Keratinocyte (primary cell): ENCODE results near the gene PKD2. TPM values are rescaled to one million over a fixed set of nuclear protein-coding genes. Genes with fewer than 3 reads are reported as not detected.
A peak's percentile ranks its signal among the peaks of the same experiment; 100 is the strongest.

Experiments used
- DNase-seq: peaks from one replicate; pipeline ENCODE4 v3.0.0-alpha.2; 2011; ENCODE audit warnings: low read depth, missing footprints, low spot score
- FAIRE-seq: peaks from 2 replicates; lab custom pipeline; 2011; peaks lifted over from hg19 to GRCh38; lab: Jason Lieb, UNC
- H2AFZ ChIP-seq: 2 replicates; pipeline ENCODE4 v1.6.0; 2012; ENCODE audit warnings: low read length, control low read depth, inconsistent platforms; ENCODE audit not compliant: control insufficient read depth
- H3K27ac ChIP-seq: 2 replicates; pipeline ENCODE4 v1.5.1; 2011; ENCODE audit warnings: low read length; ENCODE audit not compliant: control insufficient read depth, insufficient read depth
- H3K27me3 ChIP-seq: 3 replicates; pipeline ENCODE4 v1.6.0; 2011; ENCODE audit warnings: low read length; ENCODE audit not compliant: control insufficient read depth, insufficient read depth; ENCODE audit errors: extremely low read depth
- H3K36me3 ChIP-seq, 2 experiments: 2 replicates in 1 of 2; 3 replicates in 1 of 2; pipeline ENCODE4 v1.5.1; 2011; ENCODE audit warnings: low read length in 2 of 2, mild to moderate bottlenecking in 1 of 2; ENCODE audit not compliant: control insufficient read depth in 2 of 2, insufficient read depth in 2 of 2; ENCODE audit errors: extremely low read depth in 1 of 2
- H3K4me1 ChIP-seq: 3 replicates; pipeline ENCODE4 v1.5.1; 2011; ENCODE audit warnings: low read length; ENCODE audit not compliant: control insufficient read depth, insufficient read depth; ENCODE audit errors: extremely low read depth
- H3K4me2 ChIP-seq: 3 replicates; pipeline ENCODE4 v1.6.0; 2011; ENCODE audit warnings: low read depth, low read length; ENCODE audit not compliant: control insufficient read depth, insufficient read depth; ENCODE audit errors: extremely low read depth
- H3K4me3 ChIP-seq, 3 experiments: fragments of 200-600 bp in 1 of 3; sonication (generic) in 1 of 3; 2 replicates in 2 of 3; 3 replicates in 1 of 3; pipeline ENCODE4 v1.5.1; 2011 to 2016; ENCODE audit warnings: low read length in 3 of 3, mild to moderate bottlenecking in 3 of 3, control low read depth in 2 of 3, inconsistent platforms in 1 of 3, low read depth in 1 of 3, mixed read lengths in 1 of 3, mixed run types in 1 of 3, moderate library complexity in 1 of 3; ENCODE audit not compliant: control insufficient read depth in 2 of 3, insufficient read depth in 2 of 3; ENCODE audit errors: extremely low read depth in 1 of 3
- H3K79me2 ChIP-seq: 2 replicates; pipeline ENCODE4 v1.6.0; 2012; ENCODE audit warnings: low read length; ENCODE audit not compliant: control insufficient read depth, insufficient read depth
- H3K9ac ChIP-seq: 3 replicates; pipeline ENCODE4 v1.6.0; 2011; ENCODE audit warnings: low read length; ENCODE audit not compliant: control insufficient read depth, insufficient read depth; ENCODE audit errors: extremely low read depth
- H3K9me1 ChIP-seq: 3 replicates; pipeline ENCODE4 v1.6.0; 2011; ENCODE audit warnings: low read length; ENCODE audit not compliant: control insufficient read depth, insufficient read depth; ENCODE audit errors: extremely low read depth
- H3K9me3 ChIP-seq: 2 replicates; pipeline ENCODE4 v1.5.1; 2012; ENCODE audit warnings: low read depth, low read length; ENCODE audit not compliant: control insufficient read depth
- H4K20me1 ChIP-seq: 3 replicates; pipeline ENCODE4 v1.6.0; 2011; ENCODE audit warnings: low read length; ENCODE audit not compliant: control insufficient read depth, insufficient read depth; ENCODE audit errors: extremely low read depth
- CTCF ChIP-seq, 3 experiments: IDR thresholded peaks in 1 of 3; conservative IDR thresholded peaks in 1 of 3; optimal IDR thresholded peaks in 1 of 3; 2 replicates in 2 of 3; 3 replicates in 1 of 3; pipeline versions ENCODE3 to v1.5.1; 2011; ENCODE audit warnings: low read length in 3 of 3, mild to moderate bottlenecking in 3 of 3, moderate library complexity in 2 of 3, control low read depth in 1 of 3, inconsistent platforms in 1 of 3; ENCODE audit not compliant: insufficient read depth in 2 of 3; ENCODE audit errors: extremely low read depth in 1 of 3
- EZH2 ChIP-seq: IDR thresholded peaks from one replicate; pipeline ENCODE4 v1.6.1; 2012; ENCODE audit warnings: inconsistent platforms, mild to moderate bottlenecking, low read length, moderate library complexity
- dilution Hi-C: fragments of 300-500 bp; cut with MboI; formaldehyde crosslinking; loops from one replicate; pipeline ENCODE4 v1.7.0; 2020; ENCODE audit warnings: low sequenced_read_pairs; ENCODE audit not compliant: extremely low pct_ligation_motif_present
- polyA plus RNA-seq, 5 experiments: library from polyadenylated mRNA; depleted of rRNA in 3 of 5; stranded (reverse) in 3 of 5; stranded (forward) in 1 of 5; unstranded in 1 of 5; fragments of >200 nt; gene quantifications; 1 replicate in 1 of 5; 2 replicates in 3 of 5; 3 replicates in 1 of 5; pipeline versions ENCODE4 v1.2.1 to v1.2.3, GENCODE V29; 2011 to 2012; ENCODE audit warnings: missing spikeins in 2 of 5, low read depth in 1 of 5, low replicate concordance in 1 of 5

Gene PKD2
- polyA plus RNA-seq, 1 donor (not counting 4 experiments of a cell fraction or from before 2014, with no cell fraction given), result 21.5 TPM

DNA sequence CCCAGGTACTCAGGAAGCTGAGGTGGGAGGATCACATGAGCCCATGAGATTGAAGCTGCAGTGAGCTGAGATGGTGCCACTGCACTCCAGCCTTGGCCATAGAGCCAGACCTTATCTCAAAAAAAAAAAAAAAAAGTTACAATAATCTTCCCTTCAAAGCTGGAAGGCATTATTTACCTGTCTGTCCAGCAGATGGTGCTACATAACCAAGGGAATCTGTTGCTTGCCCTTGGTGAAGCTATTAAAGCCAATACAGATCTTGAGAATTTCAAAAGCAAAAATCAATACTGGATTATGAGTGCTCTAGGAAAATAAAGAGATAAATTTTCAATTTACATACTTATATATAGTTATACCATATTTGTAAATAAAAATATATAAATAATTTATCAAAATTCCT is 25.9 kb downstream of the PKD2 start:
- peak; percentile 23 for FAIRE-seq
- DNase-seq, result no peak
- H3K36me3 ChIP-seq, result peaks cover 6 to 7% of the 10 kb centered on the region in 2 experiments

DNA sequence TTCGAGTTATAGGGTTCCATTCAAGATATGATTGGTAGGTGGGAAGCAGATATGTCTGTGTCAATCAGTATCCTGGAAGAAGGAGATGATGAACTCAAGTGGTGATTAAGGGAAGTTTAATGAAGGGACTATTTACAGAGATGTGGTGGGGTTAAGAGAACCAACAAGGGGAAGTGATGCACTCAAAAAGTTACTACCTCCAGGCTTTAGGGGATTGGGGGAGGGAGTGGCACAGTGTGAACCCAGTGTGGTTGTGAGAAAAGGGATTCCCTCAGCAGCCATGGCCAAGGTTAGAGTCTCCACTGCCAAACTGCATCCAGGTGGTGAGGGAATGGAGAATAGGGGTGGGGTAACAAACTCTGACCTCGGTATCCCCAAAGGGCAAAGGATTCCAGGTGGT is 27.9 kb downstream of the PKD2 start:
- TF ChIP-seq CTCF (optimal IDR thresholded peaks at IDR 0.05 in 1 of 3, IDR thresholded peaks at IDR 0.05 in 1 of 3, conservative IDR thresholded peaks at IDR 0.05 in 1 of 3; ENCODE audit: extremely low read depth in 1 of 3, insufficient read depth in 2 of 3, low read length in 3 of 3), result no peak
- no peak for TF ChIP-seq EZH2

More for the DNA sequence above, 25.9 kb downstream of the PKD2 start:
- Histone ChIP-seq H3K27me3 (no peaks in the 10 kb centered on the region), H4K20me1 (no peaks in the 10 kb centered on the region), H3K4me3 (no peak overlapping the region), H3K79me2 (no peaks in the 10 kb centered on the region), H3K9me1 (no peaks in the 10 kb centered on the region), H3K4me2 (no peak overlapping the region), H2AFZ (no peak overlapping the region), H3K9me3 (no peaks in the 10 kb centered on the region), H3K27ac (no peak overlapping the region), H3K9ac (no peak overlapping the region), H3K4me1 (peaks cover 3% of the 10 kb centered on the region)
- TF ChIP-seq CTCF (optimal IDR thresholded peaks at IDR 0.05 in 1 of 3, IDR thresholded peaks at IDR 0.05 in 1 of 3, conservative IDR thresholded peaks at IDR 0.05 in 1 of 3; ENCODE audit: extremely low read depth in 1 of 3, insufficient read depth in 2 of 3, low read length in 3 of 3), result peak in 2 of 3 experiments; percentile 58 to 66
- TF ChIP-seq EZH2, result no peak
- dilution Hi-C loops, result no loop called here

More for the DNA sequence above, 27.9 kb downstream of the PKD2 start:
- FAIRE-seq, result no peak
- no peak overlapping the region for H3K4me3 ChIP-seq
- peaks cover 6 to 7% of the 10 kb centered on the region in 2 experiments for H3K36me3 ChIP-seq
- no peaks in the 10 kb centered on the region for H4K20me1 ChIP-seq
- no peaks in the 10 kb centered on the region for H3K9me3 ChIP-seq
- H2AFZ ChIP-seq, result no peak overlapping the region
- no peaks in the 10 kb centered on the region for H3K9me1 ChIP-seq
- DNase-seq, result no peak
- dilution Hi-C loops, result no loop called here
- no peak overlapping the region for H3K4me2 ChIP-seq
- no peaks in the 10 kb centered on the region for H3K4me1 ChIP-seq
- H3K27ac ChIP-seq, result no peak overlapping the region
- H3K9ac ChIP-seq, result no peak overlapping the region
- no peaks in the 10 kb centered on the region for H3K79me2 ChIP-seq
- H3K27me3 ChIP-seq, result no peaks in the 10 kb centered on the region
